ENCODE data around the gene LMO4. TPM values are rescaled to one million over a fixed set of nuclear protein-coding genes. Genes with fewer than 3 reads are reported as not detected.
A peak's percentile ranks its signal among the peaks of the same experiment; 100 is the strongest.

LMO4 gene
- total RNA-seq, 1 donor from 2014 or later, result 42.9 TPM

DNA sequence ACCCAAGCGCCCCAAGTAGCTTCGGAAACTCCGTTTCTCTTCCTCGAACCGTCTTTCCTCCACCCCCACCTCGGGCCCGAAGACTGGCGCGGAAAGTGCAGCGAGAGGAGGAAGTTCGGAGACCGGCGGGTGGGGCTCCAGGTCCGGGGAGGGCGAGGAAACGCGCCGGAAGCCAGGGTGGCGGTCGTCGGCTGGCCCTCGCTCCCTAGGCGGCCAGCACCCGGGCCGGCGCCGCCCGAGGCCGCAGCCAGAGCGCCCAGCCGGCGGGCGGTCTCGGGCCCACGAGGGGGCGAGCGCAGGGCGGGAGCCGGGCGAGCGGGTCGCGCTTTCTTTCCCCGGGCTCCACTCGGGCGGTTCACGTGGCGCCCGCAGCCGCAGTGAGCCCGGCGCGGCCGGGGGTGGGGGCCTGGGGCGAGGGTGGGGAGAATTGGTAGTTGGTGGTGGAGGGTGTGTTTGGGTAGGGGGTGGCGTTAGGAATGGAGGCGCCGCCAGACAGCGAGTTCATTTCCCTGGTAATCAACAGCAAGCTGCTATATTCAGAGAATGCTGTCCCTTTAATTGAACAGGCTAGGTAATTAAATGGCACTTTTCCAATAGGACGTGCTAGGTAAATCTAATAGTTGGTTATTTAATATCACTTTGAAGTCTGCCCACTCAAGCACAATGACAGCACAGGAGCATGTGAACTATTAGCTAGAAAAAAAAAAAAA is 6.7 kb downstream of the LMO4 start:
- peaks cover 19% of the 10 kb centered on the region for H3K36me3 ChIP-seq (ENCODE audit: insufficient read depth, low read length)
- TF ChIP-seq EZH2 (IDR thresholded peaks at IDR 0.05; ENCODE audit: insufficient read depth, low read length) (no peak), CTCF (IDR thresholded peaks at IDR 0.05; ENCODE audit: insufficient read depth, low read depth, low read length) (no peak)
- peaks cover 84% of the 10 kb centered on the region for H3K79me2 ChIP-seq (ENCODE audit: insufficient read depth, low read length)
- peaks cover 47% of the 10 kb centered on the region for H4K20me1 ChIP-seq (ENCODE audit: insufficient read depth, low read length)
- H3K36me3 Mint-ChIP-seq (ENCODE audit: low read depth, unreplicated experiment), result peaks cover 4% of the 10 kb centered on the region
- no peaks in the 10 kb centered on the region for H3K9me3 ChIP-seq (ENCODE audit: insufficient read depth, low read depth, low read length)
- peak overlapping the region; percentile 65 for H2AFZ ChIP-seq (ENCODE audit: low read depth, low read length)
- H3K4me2 ChIP-seq (ENCODE audit: low read length), result peak overlapping the region; percentile 88
- DNase-seq (ENCODE audit: low read depth) (peak; percentile 26), FAIRE-seq (no peak)
- peaks cover 26% of the 10 kb centered on the region for H3K4me1 ChIP-seq (ENCODE audit: insufficient read depth, low read length)
- H3K4me3 Mint-ChIP-seq (ENCODE audit: unreplicated experiment), result peak overlapping the region; percentile 89
- H3K27ac Mint-ChIP-seq (ENCODE audit: unreplicated experiment), result peak overlapping the region; percentile 77
- peak overlapping the region; percentile 66 for H3K4me3 ChIP-seq (ENCODE audit: insufficient read depth, low read depth, low read length)
- no peaks in the 10 kb centered on the region for H3K27me3 ChIP-seq (ENCODE audit: insufficient read depth, low read length)
- peak overlapping the region; percentile 77 for H3K27ac ChIP-seq (ENCODE audit: low read depth, low read length)
- H3K4me1 Mint-ChIP-seq (ENCODE audit: low read depth, unreplicated experiment), result peaks cover 32% of the 10 kb centered on the region
- peak overlapping the region; percentile 84 for H3K9ac ChIP-seq (ENCODE audit: low read length)
- no peaks in the 10 kb centered on the region for H3K9me3 Mint-ChIP-seq (ENCODE audit: unreplicated experiment)
- no peaks in the 10 kb centered on the region for H3K27me3 Mint-ChIP-seq (ENCODE audit: low read depth, unreplicated experiment)

- no peak for DNase-seq (ENCODE audit: low read depth)
- Mint-ChIP-seq H3K4me1 (ENCODE audit: low read depth, unreplicated experiment) (peaks cover 32% of the 10 kb centered on the region), H3K9me3 (ENCODE audit: unreplicated experiment) (no peaks in the 10 kb centered on the region), H3K36me3 (ENCODE audit: low read depth, unreplicated experiment) (peaks cover 4% of the 10 kb centered on the region), H3K27ac (ENCODE audit: unreplicated experiment) (no peak overlapping the region), H3K27me3 (ENCODE audit: low read depth, unreplicated experiment) (no peaks in the 10 kb centered on the region), H3K4me3 (ENCODE audit: unreplicated experiment) (no peak overlapping the region)
- Histone ChIP-seq H3K27me3 (ENCODE audit: insufficient read depth, low read length) (no peaks in the 10 kb centered on the region), H3K4me2 (ENCODE audit: low read length) (peak overlapping the region; percentile 88), H3K9ac (ENCODE audit: low read length) (peak overlapping the region; percentile 15), H3K27ac (ENCODE audit: low read depth, low read length) (no peak overlapping the region), H2AFZ (ENCODE audit: low read depth, low read length) (no peak overlapping the region), H4K20me1 (ENCODE audit: insufficient read depth, low read length) (peaks cover 46% of the 10 kb centered on the region), H3K79me2 (ENCODE audit: insufficient read depth, low read length) (peaks cover 78% of the 10 kb centered on the region), H3K36me3 (ENCODE audit: insufficient read depth, low read length) (peaks cover 32% of the 10 kb centered on the region), H3K9me3 (ENCODE audit: insufficient read depth, low read depth, low read length) (no peaks in the 10 kb centered on the region), H3K4me1 (ENCODE audit: insufficient read depth, low read length) (peaks cover 26% of the 10 kb centered on the region), H3K4me3 (ENCODE audit: insufficient read depth, low read depth, low read length) (peak overlapping the region; percentile 16)
- no peak for TF ChIP-seq CTCF (IDR thresholded peaks at IDR 0.05; ENCODE audit: insufficient read depth, low read depth, low read length)
- TF ChIP-seq EZH2 (IDR thresholded peaks at IDR 0.05; ENCODE audit: insufficient read depth, low read length), result no peak
- FAIRE-seq, result no peak
Observed at GRCh38 chr1:87336623-87337067, 8.0 kb downstream of the LMO4 start.

GRCh38 chr1:87337606-87338005 is 8.9 kb downstream of the LMO4 start:
- Histone ChIP-seq H3K9me3 (ENCODE audit: insufficient read depth, low read depth, low read length) (no peaks in the 10 kb centered on the region), H4K20me1 (ENCODE audit: insufficient read depth, low read length) (peaks cover 40% of the 10 kb centered on the region), H3K4me2 (ENCODE audit: low read length) (no peak overlapping the region), H2AFZ (ENCODE audit: low read depth, low read length) (no peak overlapping the region), H3K9ac (ENCODE audit: low read length) (no peak overlapping the region), H3K27ac (ENCODE audit: low read depth, low read length) (no peak overlapping the region), H3K4me1 (ENCODE audit: insufficient read depth, low read length) (peaks cover 19% of the 10 kb centered on the region), H3K4me3 (ENCODE audit: insufficient read depth, low read depth, low read length) (no peak overlapping the region), H3K27me3 (ENCODE audit: insufficient read depth, low read length) (no peaks in the 10 kb centered on the region), H3K36me3 (ENCODE audit: insufficient read depth, low read length) (peaks cover 41% of the 10 kb centered on the region), H3K79me2 (ENCODE audit: insufficient read depth, low read length) (peaks cover 68% of the 10 kb centered on the region)
- no peak overlapping the region for H3K27ac Mint-ChIP-seq (ENCODE audit: unreplicated experiment)
- H3K4me1 Mint-ChIP-seq (ENCODE audit: low read depth, unreplicated experiment), result peaks cover 25% of the 10 kb centered on the region
- no peak for FAIRE-seq
- TF ChIP-seq CTCF (IDR thresholded peaks at IDR 0.05; ENCODE audit: insufficient read depth, low read depth, low read length) (no peak), EZH2 (IDR thresholded peaks at IDR 0.05; ENCODE audit: insufficient read depth, low read length) (no peak)
- H3K27me3 Mint-ChIP-seq (ENCODE audit: low read depth, unreplicated experiment), result no peaks in the 10 kb centered on the region
- no peak for DNase-seq (ENCODE audit: low read depth)
- H3K36me3 Mint-ChIP-seq (ENCODE audit: low read depth, unreplicated experiment), result peaks cover 4% of the 10 kb centered on the region
- no peaks in the 10 kb centered on the region for H3K9me3 Mint-ChIP-seq (ENCODE audit: unreplicated experiment)
- H3K4me3 Mint-ChIP-seq (ENCODE audit: unreplicated experiment), result no peak overlapping the region
